HFFc6 (cell line): ENCODE measurements around the gene FMN1. TPM values are rescaled to one million over a fixed set of nuclear protein-coding genes. Genes with fewer than 3 reads are reported as not detected.

ENCODE experiments used
- DNase-seq: peaks from one replicate; pipeline ENCODE4 v3.0.0-alpha.2; 2018
- H3K27ac Mint-ChIP-seq: 2 replicates; pipeline ENCODE4 v1.8.0; 2020; ENCODE audit warnings: mild to moderate bottlenecking, mixed read lengths
- H3K27me3 Mint-ChIP-seq: 2 replicates; pipeline ENCODE4 v1.8.0; 2021; ENCODE audit warnings: mild to moderate bottlenecking, moderate library complexity, mixed read lengths; ENCODE audit not compliant: insufficient read depth
- H3K36me3 Mint-ChIP-seq: 2 replicates; pipeline ENCODE4 v1.8.0; 2021; ENCODE audit warnings: low read depth, mixed read lengths
- H3K4me1 Mint-ChIP-seq: 2 replicates; pipeline ENCODE4 v1.8.0; 2020; ENCODE audit warnings: low read depth, mixed read lengths
- H3K4me3 Mint-ChIP-seq: 2 replicates; pipeline ENCODE4 v1.8.0; 2020; ENCODE audit warnings: mild to moderate bottlenecking, moderate library complexity, mixed read lengths
- H3K9me3 Mint-ChIP-seq: 2 replicates; pipeline ENCODE4 v1.8.0; 2020; ENCODE audit warnings: mild to moderate bottlenecking, mixed read lengths
- total RNA-seq, 6 experiments: library from RNA; stranded (reverse); fragmentation: NEBNext Ultra II Directional; extraction: Animal tissue kit (Norgen Biotek cat#: 25700); gene quantifications; 2 replicates in 1 of 6; 3 replicates in 5 of 6; pipeline ENCODE4 v1.2.3, GENCODE V29; 2021
- TF ChIP-seq, protein P1 (sequence below): fragments of 200-600 bp; sonication (generic); IDR thresholded peaks from 2 replicates; pipeline ENCODE4 v1.5.0; 2021; ENCODE audit warnings: antibody characterized with exemption, mild to moderate bottlenecking

The FMN1 gene
- total RNA-seq, 6 experiments from 2014 or later = 8.3 to 14.0 (median 12.6) TPM

- Mint-ChIP-seq H3K27ac (peak overlapping the region; percentile 98), H3K9me3 (peaks cover 17% of the 10 kb centered on the region), H3K4me1 (peaks cover 84% of the 10 kb centered on the region), H3K4me3 (no peak overlapping the region; the same call in 1 of the 2 replicates), H3K27me3 (peaks cover 5% of the 10 kb centered on the region), H3K36me3 (peaks cover 85% of the 10 kb centered on the region)
- TF ChIP-seq, protein P1, sequence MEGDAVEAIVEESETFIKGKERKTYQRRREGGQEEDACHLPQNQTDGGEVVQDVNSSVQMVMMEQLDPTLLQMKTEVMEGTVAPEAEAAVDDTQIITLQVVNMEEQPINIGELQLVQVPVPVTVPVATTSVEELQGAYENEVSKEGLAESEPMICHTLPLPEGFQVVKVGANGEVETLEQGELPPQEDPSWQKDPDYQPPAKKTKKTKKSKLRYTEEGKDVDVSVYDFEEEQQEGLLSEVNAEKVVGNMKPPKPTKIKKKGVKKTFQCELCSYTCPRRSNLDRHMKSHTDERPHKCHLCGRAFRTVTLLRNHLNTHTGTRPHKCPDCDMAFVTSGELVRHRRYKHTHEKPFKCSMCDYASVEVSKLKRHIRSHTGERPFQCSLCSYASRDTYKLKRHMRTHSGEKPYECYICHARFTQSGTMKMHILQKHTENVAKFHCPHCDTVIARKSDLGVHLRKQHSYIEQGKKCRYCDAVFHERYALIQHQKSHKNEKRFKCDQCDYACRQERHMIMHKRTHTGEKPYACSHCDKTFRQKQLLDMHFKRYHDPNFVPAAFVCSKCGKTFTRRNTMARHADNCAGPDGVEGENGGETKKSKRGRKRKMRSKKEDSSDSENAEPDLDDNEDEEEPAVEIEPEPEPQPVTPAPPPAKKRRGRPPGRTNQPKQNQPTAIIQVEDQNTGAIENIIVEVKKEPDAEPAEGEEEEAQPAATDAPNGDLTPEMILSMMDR = no peak
- DNase-seq = no peak
These were observed 419.4 kb downstream of the FMN1 start for GRCh38 chr15:32775103-32775502.

- Mint-ChIP-seq H3K4me3 (peak overlapping the region; percentile 69), H3K27me3 (peaks cover 5% of the 10 kb centered on the region), H3K9me3 (peaks cover 12% of the 10 kb centered on the region), H3K4me1 (peaks cover 83% of the 10 kb centered on the region), H3K27ac (peak overlapping the region; percentile 98), H3K36me3 (peaks cover 80% of the 10 kb centered on the region)
- peak; percentile 97 for DNase-seq
- TF ChIP-seq, protein P1 = peak; percentile 12; the same call in 1 of the 2 replicates
These were observed 420.5 kb downstream of the FMN1 start for GRCh38 chr15:32774022-32774421.

DNA sequence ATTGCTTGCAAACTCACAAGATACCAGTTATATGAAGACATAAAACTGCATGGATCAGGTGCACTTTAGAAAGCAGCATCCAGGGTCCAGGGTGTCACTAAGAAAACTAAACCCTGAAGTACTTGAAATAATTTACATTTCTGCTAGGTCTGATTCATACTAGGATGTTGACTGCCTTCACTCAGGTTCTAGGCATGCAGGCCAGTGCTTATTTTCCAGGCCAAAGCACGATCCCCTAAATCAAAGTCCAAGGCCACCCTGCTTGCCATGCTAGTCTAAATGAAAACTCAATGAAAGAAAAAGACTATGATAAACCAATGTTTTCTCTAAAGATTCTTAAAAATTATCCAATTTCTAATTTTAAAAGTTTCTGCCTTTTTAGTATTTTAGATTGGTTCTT, 427.3 kb downstream of the FMN1 start:
- no peak for DNase-seq
- H3K4me1 Mint-ChIP-seq = peaks cover 76% of the 10 kb centered on the region
- TF ChIP-seq, protein P1 = no peak
- H3K9me3 Mint-ChIP-seq = no peaks in the 10 kb centered on the region
- H3K27me3 Mint-ChIP-seq = peaks cover 4% of the 10 kb centered on the region
- peak overlapping the region; percentile 84 for H3K27ac Mint-ChIP-seq
- H3K4me3 Mint-ChIP-seq = peak overlapping the region; percentile 69
- peaks cover 62% of the 10 kb centered on the region for H3K36me3 Mint-ChIP-seq

DNA sequence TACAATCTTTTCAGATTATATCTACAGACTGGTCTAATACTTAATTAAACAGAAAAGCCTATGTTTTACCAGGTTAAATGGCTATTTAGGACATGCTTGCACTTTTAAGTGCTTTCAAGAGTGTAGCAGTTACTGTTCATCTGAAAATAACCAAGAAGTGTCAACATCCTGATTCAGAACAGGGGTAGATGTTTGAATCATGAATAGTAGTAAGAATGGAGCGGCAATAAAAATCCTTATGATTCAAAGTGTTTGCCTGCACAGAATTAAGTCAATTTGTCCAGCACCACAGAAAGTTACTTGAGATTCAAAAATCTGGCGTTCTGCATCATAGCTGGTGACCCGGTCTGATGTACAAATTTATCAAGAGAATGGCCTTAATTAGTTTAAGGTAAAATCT, 428.4 kb downstream of the FMN1 start:
- TF ChIP-seq, protein P1 = no peak
- Mint-ChIP-seq H3K9me3 (no peaks in the 10 kb centered on the region), H3K36me3 (peaks cover 62% of the 10 kb centered on the region), H3K4me1 (peaks cover 76% of the 10 kb centered on the region), H3K27me3 (peaks cover 2% of the 10 kb centered on the region), H3K4me3 (peak overlapping the region; percentile 69), H3K27ac (peak overlapping the region; percentile 84)
- no peak for DNase-seq

- Mint-ChIP-seq H3K4me1 (peaks cover 76% of the 10 kb centered on the region), H3K36me3 (peaks cover 62% of the 10 kb centered on the region), H3K27me3 (peaks cover 2% of the 10 kb centered on the region), H3K9me3 (no peaks in the 10 kb centered on the region), H3K4me3 (no peak overlapping the region), H3K27ac (peak overlapping the region; percentile 41; the same call in 1 of the 2 replicates)
- no peak for DNase-seq
- TF ChIP-seq, protein P1 = no peak
These were observed 429.3 kb downstream of the FMN1 start for GRCh38 chr15:32765236-32765635.

- H3K36me3 Mint-ChIP-seq = peaks cover 54% of the 10 kb centered on the region
- DNase-seq = no peak
- H3K4me3 Mint-ChIP-seq = no peak overlapping the region
- peak overlapping the region; percentile 8 for H3K27ac Mint-ChIP-seq
- TF ChIP-seq, protein P1 = no peak
- peaks cover 62% of the 10 kb centered on the region for H3K4me1 Mint-ChIP-seq
- no peaks in the 10 kb centered on the region for H3K9me3 Mint-ChIP-seq
- H3K27me3 Mint-ChIP-seq = peaks cover 2% of the 10 kb centered on the region
These were observed 431.2 kb downstream of the FMN1 start for GRCh38 chr15:32763295-32763694.
